ENCODE results near the gene GSG1L.

Gene GSG1L

GRCh38 chr16:27852116-27852515, 211.4 kb downstream of the GSG1L start:
- TF ChIP-seq ZFX (IDR thresholded peaks at IDR 0.05) (no peak), CTCF (conservative IDR thresholded peaks at IDR 0.05) (no peak)
- H3K27ac ChIP-seq, result no peak overlapping the region

- no peak for TF ChIP-seq CTCF (conservative IDR thresholded peaks at IDR 0.05)
- TF ChIP-seq ZFX (IDR thresholded peaks at IDR 0.05), result no peak
- H3K27ac ChIP-seq, result no peak overlapping the region
These were observed 211.9 kb downstream of the GSG1L start for GRCh38 chr16:27851586-27851985.

GRCh38 chr16:27849621-27850020, 213.9 kb downstream of the GSG1L start:
- no peak for TF ChIP-seq CTCF (conservative IDR thresholded peaks at IDR 0.05)
- TF ChIP-seq ZFX (IDR thresholded peaks at IDR 0.05), result no peak
- H3K27ac ChIP-seq, result no peak overlapping the region

GRCh38 chr16:27847030-27847550, 216.4 kb downstream of the GSG1L start:
- no peak overlapping the region for H3K27ac ChIP-seq
- no peak for TF ChIP-seq CTCF (conservative IDR thresholded peaks at IDR 0.05)
- TF ChIP-seq ZFX (IDR thresholded peaks at IDR 0.05), result no peak

GRCh38 chr16:27844826-27845225, 218.7 kb downstream of the GSG1L start:
- no peak for TF ChIP-seq ZFX (IDR thresholded peaks at IDR 0.05)
- no peak for TF ChIP-seq CTCF (conservative IDR thresholded peaks at IDR 0.05)
- no peak overlapping the region for H3K27ac ChIP-seq

- H3K27ac ChIP-seq, result no peak overlapping the region
- no peak for TF ChIP-seq ZFX (IDR thresholded peaks at IDR 0.05)
- no peak for TF ChIP-seq CTCF (conservative IDR thresholded peaks at IDR 0.05)
These were observed 219.7 kb downstream of the GSG1L start for GRCh38 chr16:27843800-27844199.

GRCh38 chr16:27841911-27842310, 221.6 kb downstream of the GSG1L start:
- no peak overlapping the region for H3K27ac ChIP-seq
- TF ChIP-seq ZFX (IDR thresholded peaks at IDR 0.05), result no peak
- TF ChIP-seq CTCF (conservative IDR thresholded peaks at IDR 0.05), result no peak

All from C4-2B (cell line).